Bone marrow (tissue), 2 donors: Measurements from ENCODE around the gene PIN4.
"Not testable (repeated sequence)": the region's sequence is repeated elsewhere in the genome, so short reads cannot be mapped to it uniquely, and the experiment has no call there.

ENCODE experiments used
- DNase-seq, 2 donors: peaks; one replicate each; lab custom pipeline; 2025; lab: John Stamatoyannopoulos, UW

Gene PIN4

GRCh38 chrX:72181178-72182125 lies at the start of gene PIN4:
Gene PIN4 (plus strand): TSS chrX:72181757. CDS start chrX:72181786, 29 bp downstream.
- peak; percentile 81 to 91 for DNase-seq

GRCh38 chrX:72132456-72132855 lies 49.1 kb upstream of the PIN4 start:
- DNase-seq, result no peak

- DNase-seq, result no peak
These were observed 47.6 kb upstream of the PIN4 start for GRCh38 chrX:72133851-72134546.

GRCh38 chrX:72137846-72138495 lies 43.6 kb upstream of the PIN4 start:
- no peak for DNase-seq

GRCh38 chrX:72139538-72139937 lies 42.0 kb upstream of the PIN4 start:
- DNase-seq, result no peak

GRCh38 chrX:72141372-72142004 lies 40.1 kb upstream of the PIN4 start:
- DNase-seq, result no peak

GRCh38 chrX:72142094-72142793 lies 39.3 kb upstream of the PIN4 start:
- DNase-seq, result no peak

GRCh38 chrX:72142794-72143608 lies 38.6 kb upstream of the PIN4 start:
- DNase-seq, result no peak

GRCh38 chrX:72143609-72143907 lies 38.0 kb upstream of the PIN4 start:
- no peak for DNase-seq

- no peak for DNase-seq
These were observed 36.4 kb upstream of the PIN4 start for GRCh38 chrX:72145181-72145580.

- no peak for DNase-seq
These were observed 35.0 kb upstream of the PIN4 start for GRCh38 chrX:72146527-72146926.

- no peak for DNase-seq
These were observed 22.8 kb upstream of the PIN4 start for GRCh38 chrX:72158773-72159172.

- DNase-seq, result no peak
These were observed 21.8 kb upstream of the PIN4 start for GRCh38 chrX:72159769-72160168.

- DNase-seq, result no peak
These were observed 16.0 kb upstream of the PIN4 start for GRCh38 chrX:72165551-72165950.

- no peak for DNase-seq
These were observed 12.4 kb upstream of the PIN4 start for GRCh38 chrX:72169008-72169728.

GRCh38 chrX:72176289-72176688 lies 5.3 kb upstream of the PIN4 start:
- not testable (repeated sequence) for DNase-seq

- no peak for DNase-seq
These were observed 4.6 kb upstream of the PIN4 start for GRCh38 chrX:72176981-72177380.

- no peak for DNase-seq
These were observed 1.0 kb upstream of the PIN4 start for GRCh38 chrX:72180539-72180938.

- DNase-seq, result no peak
These were observed 1.4 kb downstream of the PIN4 start for GRCh38 chrX:72182924-72183323.
